ENCODE measurements around the gene SLC13A1.

The SLC13A1 gene

GRCh38 chr7:123218866-123219265 lies 19.1 kb upstream of the SLC13A1 start:
- no peak overlapping the region for H3K9ac ChIP-seq (ENCODE audit: low read depth, low read length)
- no peaks in the 10 kb centered on the region for H3K4me1 ChIP-seq (ENCODE audit: insufficient read depth, low read length)
- no peak overlapping the region for H3K4me3 ChIP-seq (ENCODE audit: low read depth in 1 of 2, low read length in 2 of 2)
- H2AFZ ChIP-seq (ENCODE audit: low read depth, low read length), result no peak overlapping the region
- ATAC-seq (ENCODE audit: insufficient read depth, low read depth) (no peak), DNase-seq (no peak)
- H3K4me2 ChIP-seq (ENCODE audit: insufficient read depth, low read length), result no peak overlapping the region
- H3K27ac ChIP-seq (ENCODE audit: low read length), result no peak overlapping the region
- H4K20me1 ChIP-seq (ENCODE audit: insufficient read depth, low read length), result no peaks in the 10 kb centered on the region
- no peaks in the 10 kb centered on the region for H3K27me3 ChIP-seq (ENCODE audit: insufficient read depth, low read length, poor library complexity)
- no peaks in the 10 kb centered on the region for H3K36me3 ChIP-seq (ENCODE audit: insufficient read depth, low read length)
- no peaks in the 10 kb centered on the region for H3K79me2 ChIP-seq (ENCODE audit: insufficient read depth, low read length)
- TF ChIP-seq EZH2 (IDR thresholded peaks at IDR 0.05; ENCODE audit: borderline replicate concordance, low read depth, low read length, severe bottlenecking) (no peak), CTCF (IDR thresholded peaks at IDR 0.05; ENCODE audit: borderline replicate concordance, extremely low read depth, low read length, poor library complexity, severe bottlenecking) (no peak)
- H3K9me3 ChIP-seq (ENCODE audit: insufficient read depth, low read length, severe bottlenecking), result peaks cover 7% of the 10 kb centered on the region

- H3K27ac ChIP-seq (ENCODE audit: low read length), result no peak overlapping the region
- no peak for DNase-seq
- H4K20me1 ChIP-seq (ENCODE audit: insufficient read depth, low read length), result no peaks in the 10 kb centered on the region
- no peak overlapping the region for H3K9ac ChIP-seq (ENCODE audit: low read depth, low read length)
- no peaks in the 10 kb centered on the region for H3K79me2 ChIP-seq (ENCODE audit: insufficient read depth, low read length)
- ATAC-seq (ENCODE audit: insufficient read depth, low read depth), result no peak
- no peaks in the 10 kb centered on the region for H3K4me1 ChIP-seq (ENCODE audit: insufficient read depth, low read length)
- peaks cover 7% of the 10 kb centered on the region for H3K9me3 ChIP-seq (ENCODE audit: insufficient read depth, low read length, severe bottlenecking)
- no peak overlapping the region for H3K4me3 ChIP-seq (ENCODE audit: low read depth in 1 of 2, low read length in 2 of 2)
- no peaks in the 10 kb centered on the region for H3K27me3 ChIP-seq (ENCODE audit: insufficient read depth, low read length, poor library complexity)
- no peaks in the 10 kb centered on the region for H3K36me3 ChIP-seq (ENCODE audit: insufficient read depth, low read length)
- no peak overlapping the region for H2AFZ ChIP-seq (ENCODE audit: low read depth, low read length)
- no peak for TF ChIP-seq CTCF (IDR thresholded peaks at IDR 0.05; ENCODE audit: borderline replicate concordance, extremely low read depth, low read length, poor library complexity, severe bottlenecking)
- TF ChIP-seq EZH2 (IDR thresholded peaks at IDR 0.05; ENCODE audit: borderline replicate concordance, low read depth, low read length, severe bottlenecking), result no peak
- no peak overlapping the region for H3K4me2 ChIP-seq (ENCODE audit: insufficient read depth, low read length)
Observed at GRCh38 chr7:123216825-123217224, 17.1 kb upstream of the SLC13A1 start.

- Histone ChIP-seq H3K79me2 (ENCODE audit: insufficient read depth, low read length) (no peaks in the 10 kb centered on the region), H3K4me2 (ENCODE audit: insufficient read depth, low read length) (no peak overlapping the region), H4K20me1 (ENCODE audit: insufficient read depth, low read length) (no peaks in the 10 kb centered on the region), H3K4me3 (ENCODE audit: low read depth in 1 of 2, low read length in 2 of 2) (no peak overlapping the region), H3K27me3 (ENCODE audit: insufficient read depth, low read length, poor library complexity) (no peaks in the 10 kb centered on the region), H3K36me3 (ENCODE audit: insufficient read depth, low read length) (no peaks in the 10 kb centered on the region), H3K9ac (ENCODE audit: low read depth, low read length) (no peak overlapping the region), H3K4me1 (ENCODE audit: insufficient read depth, low read length) (no peaks in the 10 kb centered on the region), H2AFZ (ENCODE audit: low read depth, low read length) (no peak overlapping the region), H3K27ac (ENCODE audit: low read length) (no peak overlapping the region), H3K9me3 (ENCODE audit: insufficient read depth, low read length, severe bottlenecking) (peaks cover 7% of the 10 kb centered on the region)
- TF ChIP-seq EZH2 (IDR thresholded peaks at IDR 0.05; ENCODE audit: borderline replicate concordance, low read depth, low read length, severe bottlenecking) (no peak), CTCF (IDR thresholded peaks at IDR 0.05; ENCODE audit: borderline replicate concordance, extremely low read depth, low read length, poor library complexity, severe bottlenecking) (no peak)
- no peak for ATAC-seq (ENCODE audit: insufficient read depth, low read depth)
- DNase-seq, result no peak
Observed at GRCh38 chr7:123215350-123215749, 15.6 kb upstream of the SLC13A1 start.

GRCh38 chr7:123211545-123211944 lies 11.8 kb upstream of the SLC13A1 start:
- DNase-seq (no peak), ATAC-seq (ENCODE audit: insufficient read depth, low read depth) (no peak)
- Histone ChIP-seq H3K36me3 (ENCODE audit: insufficient read depth, low read length) (no peaks in the 10 kb centered on the region), H3K27ac (ENCODE audit: low read length) (no peak overlapping the region), H4K20me1 (ENCODE audit: insufficient read depth, low read length) (no peaks in the 10 kb centered on the region), H3K79me2 (ENCODE audit: insufficient read depth, low read length) (no peaks in the 10 kb centered on the region), H3K27me3 (ENCODE audit: insufficient read depth, low read length, poor library complexity) (no peaks in the 10 kb centered on the region), H3K4me1 (ENCODE audit: insufficient read depth, low read length) (no peaks in the 10 kb centered on the region), H3K4me3 (ENCODE audit: low read depth in 1 of 2, low read length in 2 of 2) (no peak overlapping the region), H2AFZ (ENCODE audit: low read depth, low read length) (no peak overlapping the region), H3K9ac (ENCODE audit: low read depth, low read length) (no peak overlapping the region), H3K9me3 (ENCODE audit: insufficient read depth, low read length, severe bottlenecking) (peaks cover 7% of the 10 kb centered on the region), H3K4me2 (ENCODE audit: insufficient read depth, low read length) (no peak overlapping the region)
- TF ChIP-seq EZH2 (IDR thresholded peaks at IDR 0.05; ENCODE audit: borderline replicate concordance, low read depth, low read length, severe bottlenecking), result no peak
- no peak for TF ChIP-seq CTCF (IDR thresholded peaks at IDR 0.05; ENCODE audit: borderline replicate concordance, extremely low read depth, low read length, poor library complexity, severe bottlenecking)

Measured in DND-41 (cell line).